NCI-H2227 (cell line): ENCODE data around the gene ADD2.
A peak's percentile ranks its signal among the peaks of the same experiment; 100 is the strongest.

Experiments used
- DNase-seq: peaks from one replicate; lab custom pipeline; 2025; ENCODE audit not compliant: unreplicated experiment; lab: John Stamatoyannopoulos, UW

Gene ADD2

GRCh38 chr2:70705160-70705850, 62.7 kb downstream of the ADD2 start:
- DNase-seq = no peak

- DNase-seq = peak; percentile 21
These were observed 64.0 kb downstream of the ADD2 start for GRCh38 chr2:70703900-70704549.

GRCh38 chr2:70702711-70703395, 65.1 kb downstream of the ADD2 start:
- no peak for DNase-seq

- DNase-seq = no peak
These were observed 69.2 kb downstream of the ADD2 start for GRCh38 chr2:70698847-70699246.

GRCh38 chr2:70697603-70698383, 70.2 kb downstream of the ADD2 start:
- DNase-seq = no peak

GRCh38 chr2:70696142-70696541, 71.9 kb downstream of the ADD2 start:
- DNase-seq = no peak

GRCh38 chr2:70692256-70692655, 75.7 kb downstream of the ADD2 start:
- DNase-seq = no peak

- no peak for DNase-seq
These were observed 76.4 kb downstream of the ADD2 start for GRCh38 chr2:70691497-70692140.

- DNase-seq = no peak
These were observed 77.2 kb downstream of the ADD2 start for GRCh38 chr2:70690846-70691245.

- DNase-seq = no peak
These were observed 79.6 kb downstream of the ADD2 start for GRCh38 chr2:70688427-70688826.

GRCh38 chr2:70687461-70687795, 80.6 kb downstream of the ADD2 start:
- no peak for DNase-seq

GRCh38 chr2:70686577-70687460, 81.2 kb downstream of the ADD2 start:
- DNase-seq = peak; percentile 73

- DNase-seq = peak; percentile 61
These were observed 82.2 kb downstream of the ADD2 start for GRCh38 chr2:70685771-70686171.

GRCh38 chr2:70684846-70685622, 83.0 kb downstream of the ADD2 start:
- no peak for DNase-seq

- DNase-seq = no peak
These were observed 84.5 kb downstream of the ADD2 start for GRCh38 chr2:70683455-70683854.

GRCh38 chr2:70680735-70681134, 87.3 kb downstream of the ADD2 start:
- no peak for DNase-seq

GRCh38 chr2:70679259-70679658, 88.7 kb downstream of the ADD2 start:
- no peak for DNase-seq

- no peak for DNase-seq
These were observed 89.3 kb downstream of the ADD2 start for GRCh38 chr2:70678576-70679143.
